GM12892 (cell line): ENCODE data around the gene GYG1.

ENCODE experiments used
- POLR2A ChIP-seq: IDR thresholded peaks from 2 replicates; pipeline ENCODE4 v1.6.1; 2011; ENCODE audit warnings: low read depth, low read length, control low read depth
- POLR2AphosphoS5 ChIP-seq: IDR thresholded peaks from 2 replicates; pipeline ENCODE4 v1.6.1; 2011; ENCODE audit warnings: low read depth, low read length, control low read depth
- TAF1 ChIP-seq: IDR thresholded peaks from 2 replicates; pipeline ENCODE4 v1.6.1; 2011; ENCODE audit warnings: low read depth, mild to moderate bottlenecking, control low read depth, low read length, borderline replicate concordance

- TF ChIP-seq POLR2A (no peak), POLR2AphosphoS5 (no peak), TAF1 (no peak)
Observed at GRCh38 chr3:149007567-149008257, 16.4 kb downstream of the GYG1 start.
